ENCODE data around the gene MSI2. TPM values are rescaled to one million over a fixed set of nuclear protein-coding genes. Genes with fewer than 3 reads are reported as not detected.
A peak's percentile ranks its signal among the peaks of the same experiment; 100 is the strongest.

Gene MSI2
- total and polyA plus RNA-seq, 7 donors: 37.6 to 133 (median 87.1) TPM

- Histone ChIP-seq H3K27me3 (ENCODE audit: insufficient read depth in 3 of 3, low read length in 2 of 3) (no peaks in the 10 kb centered on the region), H3K27ac (peak overlapping the region; percentile 16), H3K36me3 (ENCODE audit: insufficient read depth in 1 of 2, low read depth in 1 of 2) (no peaks in the 10 kb centered on the region), H3K9me3 (no peaks in the 10 kb centered on the region), H3K4me3 (no peak overlapping the region), H3K4me1 (peaks cover 32% of the 10 kb centered on the region)
- WGBS, 3 donors: 89 to 92% (median 90%) methylated on average over 2 of the region's 2 CpGs
- DNase-seq: no peak
- intact Hi-C loops (cut with DNase I): no loop called here
- ATAC-seq: no peak
- TF ChIP-seq CTCF (IDR thresholded peaks at IDR 0.05): no peak
Measured at GRCh38 chr17:57457188-57457587, 200.9 kb downstream of the MSI2 start.

GRCh38 chr17:57458718-57459285 lies 202.5 kb downstream of the MSI2 start:
- no peaks in the 10 kb centered on the region for H3K36me3 ChIP-seq (ENCODE audit: insufficient read depth in 1 of 2, low read depth in 1 of 2)
- no peak overlapping the region for H3K27ac ChIP-seq
- intact Hi-C loops (cut with DNase I): no loop called here
- H3K9me3 ChIP-seq: no peaks in the 10 kb centered on the region
- TF ChIP-seq CTCF (IDR thresholded peaks at IDR 0.05): no peak
- ATAC-seq (no peak), DNase-seq (no peak)
- no peak overlapping the region for H3K4me3 ChIP-seq
- WGBS, 3 donors: 93 to 97% (median 96%) methylated on average over 9 of the region's 9 CpGs
- H3K27me3 ChIP-seq (ENCODE audit: insufficient read depth in 3 of 3, low read length in 2 of 3): no peaks in the 10 kb centered on the region
- peaks cover 32% of the 10 kb centered on the region for H3K4me1 ChIP-seq

- no peak for TF ChIP-seq CTCF (IDR thresholded peaks at IDR 0.05)
- H3K27ac ChIP-seq: no peak overlapping the region
- no peaks in the 10 kb centered on the region for H3K36me3 ChIP-seq (ENCODE audit: insufficient read depth in 1 of 2, low read depth in 1 of 2)
- DNase-seq (no peak), ATAC-seq (peak in 1 of 4 donors; percentile 32)
- intact Hi-C loops (cut with DNase I): no loop called here
- whole genome bisulfite sequencing, 3 donors: 73 to 76% (median 76%) methylated on average over 12 of the region's 12 CpGs
- no peaks in the 10 kb centered on the region for H3K9me3 ChIP-seq
- no peak overlapping the region for H3K4me3 ChIP-seq
- peaks cover 32% of the 10 kb centered on the region for H3K4me1 ChIP-seq
- H3K27me3 ChIP-seq (ENCODE audit: insufficient read depth in 3 of 3, low read length in 2 of 3): no peaks in the 10 kb centered on the region
Measured at GRCh38 chr17:57459286-57459915, 203.1 kb downstream of the MSI2 start.

- no peaks in the 10 kb centered on the region for H3K36me3 ChIP-seq (ENCODE audit: insufficient read depth in 1 of 2, low read depth in 1 of 2)
Measured at GRCh38 chr17:57461082-57461481, 204.8 kb downstream of the MSI2 start.

More at GRCh38 chr17:57461082-57461481, 204.8 kb downstream of the MSI2 start:
- Histone ChIP-seq H3K4me3 (no peak overlapping the region), H3K27me3 (ENCODE audit: insufficient read depth in 3 of 3, low read length in 2 of 3) (no peaks in the 10 kb centered on the region), H3K4me1 (peaks cover 40% of the 10 kb centered on the region), H3K9me3 (no peaks in the 10 kb centered on the region), H3K27ac (peak overlapping the region; percentile 53)
- no peak for TF ChIP-seq CTCF (IDR thresholded peaks at IDR 0.05)
- intact Hi-C loops (cut with DNase I): no loop called here
- DNase-seq (peak; percentile 55 to 76), ATAC-seq (peak; percentile 89 to 92 (median 90))
- 35 to 40% (median 36%) methylated on average over 6 of the region's 6 CpGs for WGBS, 3 donors

Measured in psoas muscle (tissue), 8 donors.